Skin of body (tissue), 2 donors: ENCODE measurements around the gene TMOD1. TPM values are rescaled to one million over a fixed set of nuclear protein-coding genes. Genes with fewer than 3 reads are reported as not detected.
"Not testable (repeated sequence)": the region's sequence is repeated elsewhere in the genome, so short reads cannot be mapped to it uniquely, and the experiment has no call there.

Experiments
- DNase-seq: peaks from one replicate; lab custom pipeline; 2025; lab: John Stamatoyannopoulos, UW
- total RNA-seq: library from RNA; depleted of rRNA; stranded (reverse); fragments of >200 nt; gene quantifications from one replicate; pipeline ENCODE4 v1.2.3, GENCODE V29; 2014

TMOD1 gene
- total RNA-seq, 1 donor from 2014 or later: 9.3 TPM

- no peak for DNase-seq
Observed at GRCh38 chr9:97594381-97594921, 93.0 kb downstream of the TMOD1 start.

- DNase-seq: no peak
Observed at GRCh38 chr9:97596906-97597305, 95.4 kb downstream of the TMOD1 start.

- DNase-seq: peak; percentile 39
Observed at GRCh38 chr9:97598461-97599288, 97.2 kb downstream of the TMOD1 start.

- no peak for DNase-seq
Observed at GRCh38 chr9:97599314-97599846, 97.9 kb downstream of the TMOD1 start.

GRCh38 chr9:97600531-97601227, 99.2 kb downstream of the TMOD1 start:
- DNase-seq: no peak

- DNase-seq: no peak
Observed at GRCh38 chr9:97601228-97601898, 99.9 kb downstream of the TMOD1 start.

- DNase-seq: no peak
Observed at GRCh38 chr9:97602430-97602829, 101.0 kb downstream of the TMOD1 start.

GRCh38 chr9:97604901-97605645, 103.6 kb downstream of the TMOD1 start:
- DNase-seq: no peak

GRCh38 chr9:97615439-97616072, 114.1 kb downstream of the TMOD1 start:
- peak; percentile 18 for DNase-seq

- DNase-seq: no peak
Observed at GRCh38 chr9:97617939-97618416, 116.5 kb downstream of the TMOD1 start.

GRCh38 chr9:97620063-97620462, 118.6 kb downstream of the TMOD1 start:
- DNase-seq: not testable (repeated sequence)

GRCh38 chr9:97622483-97622882, 121.0 kb downstream of the TMOD1 start:
- DNase-seq: not testable (repeated sequence)

GRCh38 chr9:97623946-97624345, 122.5 kb downstream of the TMOD1 start:
- no peak for DNase-seq

GRCh38 chr9:97625620-97626019, 124.2 kb downstream of the TMOD1 start:
- DNase-seq: no peak

GRCh38 chr9:97627624-97628023, 126.2 kb downstream of the TMOD1 start:
- no peak for DNase-seq

GRCh38 chr9:97628668-97629067, 127.2 kb downstream of the TMOD1 start:
- no peak for DNase-seq

- no peak for DNase-seq
Observed at GRCh38 chr9:97629156-97629555, 127.7 kb downstream of the TMOD1 start.

- no peak for DNase-seq
Observed at GRCh38 chr9:97630591-97630990, 129.1 kb downstream of the TMOD1 start.

GRCh38 chr9:97632248-97632984, 130.9 kb downstream of the TMOD1 start:
- no peak for DNase-seq
